ENCODE data around the gene GSTA3.
"Not testable (repeated sequence)": the region's sequence is repeated elsewhere in the genome, so short reads cannot be mapped to it uniquely, and the experiment has no call there.

The GSTA3 gene

GRCh38 chr6:52909531-52909930 lies at the start of gene GSTA3:
Gene GSTA3, minus strand, starts transcription at chr6:52909698. Its CDS starts 3,864 bp downstream, at chr6:52905834.
- no peak for DNase-seq (ENCODE audit: low spot score)

GRCh38 chr6:52958546-52959255 lies 49.2 kb upstream of the GSTA3 start:
- DNase-seq (ENCODE audit: low spot score): no peak

- DNase-seq (ENCODE audit: low spot score): no peak
These were observed 46.4 kb upstream of the GSTA3 start for GRCh38 chr6:52955871-52956270.

GRCh38 chr6:52953911-52954839 lies 44.7 kb upstream of the GSTA3 start:
- DNase-seq (ENCODE audit: low spot score): peak; percentile 21

GRCh38 chr6:52946306-52946705 lies 36.8 kb upstream of the GSTA3 start:
- DNase-seq (ENCODE audit: low spot score): no peak

- DNase-seq (ENCODE audit: low spot score): not testable (repeated sequence)
These were observed 33.3 kb upstream of the GSTA3 start for GRCh38 chr6:52942821-52943220.

- no peak for DNase-seq (ENCODE audit: low spot score)
These were observed 32.7 kb upstream of the GSTA3 start for GRCh38 chr6:52942221-52942620.

- DNase-seq (ENCODE audit: low spot score): peak; percentile 92
These were observed 28.4 kb upstream of the GSTA3 start for GRCh38 chr6:52937908-52938307.

GRCh38 chr6:52933778-52934177 lies 24.3 kb upstream of the GSTA3 start:
- no peak for DNase-seq (ENCODE audit: low spot score)

GRCh38 chr6:52931351-52931750 lies 21.9 kb upstream of the GSTA3 start:
- no peak for DNase-seq (ENCODE audit: low spot score)

- peak; percentile 90 for DNase-seq (ENCODE audit: low spot score)
These were observed 20.0 kb upstream of the GSTA3 start for GRCh38 chr6:52929321-52930164.

GRCh38 chr6:52927451-52927850 lies 18.0 kb upstream of the GSTA3 start:
- DNase-seq (ENCODE audit: low spot score): no peak

GRCh38 chr6:52925919-52926792 lies 16.7 kb upstream of the GSTA3 start:
- DNase-seq (ENCODE audit: low spot score): no peak

- DNase-seq (ENCODE audit: low spot score): no peak
These were observed 15.5 kb upstream of the GSTA3 start for GRCh38 chr6:52925042-52925441.

GRCh38 chr6:52923689-52924088 lies 14.2 kb upstream of the GSTA3 start:
- not testable (repeated sequence) for DNase-seq (ENCODE audit: low spot score)

GRCh38 chr6:52922161-52922560 lies 12.7 kb upstream of the GSTA3 start:
- no peak for DNase-seq (ENCODE audit: low spot score)

- DNase-seq (ENCODE audit: low spot score): no peak
These were observed 12.2 kb upstream of the GSTA3 start for GRCh38 chr6:52921743-52922142.

GRCh38 chr6:52919511-52919910 lies 10.0 kb upstream of the GSTA3 start:
- DNase-seq (ENCODE audit: low spot score): not testable (repeated sequence)

- not testable (repeated sequence) for DNase-seq (ENCODE audit: low spot score)
These were observed 9.3 kb upstream of the GSTA3 start for GRCh38 chr6:52918771-52919170.

GRCh38 chr6:52918027-52918686 lies 8.7 kb upstream of the GSTA3 start:
- not testable (repeated sequence) for DNase-seq (ENCODE audit: low spot score)

- no peak for DNase-seq (ENCODE audit: low spot score)
These were observed 5.0 kb upstream of the GSTA3 start for GRCh38 chr6:52914516-52914915.
